ENCODE data around the gene TIMM17B.

The TIMM17B gene

GRCh38 chrX:48911412-48912182 is 14.0 kb upstream of the TIMM17B start, which contains the start of gene SLC35A2:
Gene SLC35A2, minus strand, starts transcription at chrX:48911646. Its CDS starts 10 bp downstream, at chrX:48911636.
- Mint-ChIP-seq H3K9me3 (no peaks in the 10 kb centered on the region), H3K4me3 (peak within 1 kb of the TSS; percentile 92), H3K27ac (peak within 1 kb of the TSS; percentile 89), H3K4me1 (ENCODE audit: low read depth) (peaks cover 36% of the 10 kb centered on the region), H3K36me3 (ENCODE audit: low read depth) (peaks cover 47% of the 10 kb centered on the region), H3K27me3 (ENCODE audit: low read depth) (no peaks in the 10 kb centered on the region)
- DNase-seq (ENCODE audit: low spot score): peak; percentile 84

- Mint-ChIP-seq H3K27ac (peak overlapping the region; percentile 89), H3K27me3 (ENCODE audit: low read depth) (no peaks in the 10 kb centered on the region), H3K4me1 (ENCODE audit: low read depth) (peaks cover 36% of the 10 kb centered on the region), H3K9me3 (no peaks in the 10 kb centered on the region), H3K36me3 (ENCODE audit: low read depth) (peaks cover 42% of the 10 kb centered on the region), H3K4me3 (peak overlapping the region; percentile 92)
- no peak for DNase-seq (ENCODE audit: low spot score)
Measured at GRCh38 chrX:48910926-48911411, 13.4 kb upstream of the TIMM17B start.

- Mint-ChIP-seq H3K4me1 (ENCODE audit: low read depth) (peaks cover 31% of the 10 kb centered on the region), H3K27me3 (ENCODE audit: low read depth) (no peaks in the 10 kb centered on the region), H3K27ac (no peak overlapping the region), H3K9me3 (no peaks in the 10 kb centered on the region), H3K4me3 (no peak overlapping the region), H3K36me3 (ENCODE audit: low read depth) (peaks cover 30% of the 10 kb centered on the region)
- no peak for DNase-seq (ENCODE audit: low spot score)
Measured at GRCh38 chrX:48909703-48910294, 12.2 kb upstream of the TIMM17B start.

GRCh38 chrX:48908600-48908999 is 11.0 kb upstream of the TIMM17B start:
- H3K27ac Mint-ChIP-seq: no peak overlapping the region
- DNase-seq (ENCODE audit: low spot score): no peak
- H3K27me3 Mint-ChIP-seq (ENCODE audit: low read depth): no peaks in the 10 kb centered on the region
- H3K9me3 Mint-ChIP-seq: no peaks in the 10 kb centered on the region
- peaks cover 23% of the 10 kb centered on the region for H3K36me3 Mint-ChIP-seq (ENCODE audit: low read depth)
- no peak overlapping the region for H3K4me3 Mint-ChIP-seq
- H3K4me1 Mint-ChIP-seq (ENCODE audit: low read depth): peaks cover 21% of the 10 kb centered on the region

- Mint-ChIP-seq H3K9me3 (no peaks in the 10 kb centered on the region), H3K4me3 (no peak overlapping the region), H3K27ac (no peak overlapping the region), H3K27me3 (ENCODE audit: low read depth) (no peaks in the 10 kb centered on the region), H3K36me3 (ENCODE audit: low read depth) (peaks cover 17% of the 10 kb centered on the region), H3K4me1 (ENCODE audit: low read depth) (peaks cover under 1% of the 10 kb centered on the region)
- no peak for DNase-seq (ENCODE audit: low spot score)
Measured at GRCh38 chrX:48905090-48905790, 7.7 kb upstream of the TIMM17B start.

GRCh38 chrX:48904626-48905025 is 7.1 kb upstream of the TIMM17B start:
- Mint-ChIP-seq H3K4me3 (no peak overlapping the region), H3K4me1 (ENCODE audit: low read depth) (no peaks in the 10 kb centered on the region), H3K36me3 (ENCODE audit: low read depth) (peaks cover 17% of the 10 kb centered on the region), H3K27me3 (ENCODE audit: low read depth) (no peaks in the 10 kb centered on the region), H3K9me3 (no peaks in the 10 kb centered on the region), H3K27ac (no peak overlapping the region)
- DNase-seq (ENCODE audit: low spot score): no peak

- Mint-ChIP-seq H3K36me3 (ENCODE audit: low read depth) (peaks cover 17% of the 10 kb centered on the region), H3K4me1 (ENCODE audit: low read depth) (no peaks in the 10 kb centered on the region), H3K27me3 (ENCODE audit: low read depth) (no peaks in the 10 kb centered on the region), H3K27ac (no peak overlapping the region), H3K9me3 (no peaks in the 10 kb centered on the region), H3K4me3 (no peak overlapping the region)
- no peak for DNase-seq (ENCODE audit: low spot score)
Measured at GRCh38 chrX:48904180-48904579, 6.6 kb upstream of the TIMM17B start.

- Mint-ChIP-seq H3K4me1 (ENCODE audit: low read depth) (no peaks in the 10 kb centered on the region), H3K36me3 (ENCODE audit: low read depth) (peaks cover 13% of the 10 kb centered on the region), H3K27ac (no peak overlapping the region), H3K9me3 (no peaks in the 10 kb centered on the region), H3K27me3 (ENCODE audit: low read depth) (no peaks in the 10 kb centered on the region), H3K4me3 (no peak overlapping the region)
- no peak for DNase-seq (ENCODE audit: low spot score)
Measured at GRCh38 chrX:48903290-48903689, 5.7 kb upstream of the TIMM17B start.

GRCh38 chrX:48902776-48903175 is 5.2 kb upstream of the TIMM17B start:
- peaks cover 15% of the 10 kb centered on the region for H3K36me3 Mint-ChIP-seq (ENCODE audit: low read depth)
- H3K27ac Mint-ChIP-seq: no peak overlapping the region
- no peaks in the 10 kb centered on the region for H3K9me3 Mint-ChIP-seq
- H3K4me3 Mint-ChIP-seq: no peak overlapping the region
- DNase-seq (ENCODE audit: low spot score): no peak
- H3K4me1 Mint-ChIP-seq (ENCODE audit: low read depth): no peaks in the 10 kb centered on the region
- H3K27me3 Mint-ChIP-seq (ENCODE audit: low read depth): no peaks in the 10 kb centered on the region

- no peak overlapping the region for H3K27ac Mint-ChIP-seq
Measured at GRCh38 chrX:48902135-48902534, 4.6 kb upstream of the TIMM17B start.

GRCh38 chrX:48901069-48901468 is 3.5 kb upstream of the TIMM17B start:
- Mint-ChIP-seq H3K36me3 (ENCODE audit: low read depth) (peaks cover 15% of the 10 kb centered on the region), H3K4me3 (no peak overlapping the region), H3K27ac (no peak overlapping the region), H3K4me1 (ENCODE audit: low read depth) (peaks cover 7% of the 10 kb centered on the region), H3K27me3 (ENCODE audit: low read depth) (no peaks in the 10 kb centered on the region), H3K9me3 (no peaks in the 10 kb centered on the region)
- no peak for DNase-seq (ENCODE audit: low spot score)

More at GRCh38 chrX:48902135-48902534, 4.6 kb upstream of the TIMM17B start:
- H3K4me1 Mint-ChIP-seq (ENCODE audit: low read depth): no peaks in the 10 kb centered on the region
- no peaks in the 10 kb centered on the region for H3K9me3 Mint-ChIP-seq
- DNase-seq (ENCODE audit: low spot score): no peak
- H3K4me3 Mint-ChIP-seq: no peak overlapping the region
- peaks cover 15% of the 10 kb centered on the region for H3K36me3 Mint-ChIP-seq (ENCODE audit: low read depth)
- no peaks in the 10 kb centered on the region for H3K27me3 Mint-ChIP-seq (ENCODE audit: low read depth)

GRCh38 chrX:48899078-48899410 is 1.5 kb upstream of the TIMM17B start:
- no peak overlapping the region for H3K4me3 Mint-ChIP-seq
- DNase-seq (ENCODE audit: low spot score): no peak

GRCh38 chrX:48897157-48897624 is 377 bp downstream of the TIMM17B start:
- Mint-ChIP-seq H3K9me3 (no peaks in the 10 kb centered on the region), H3K27me3 (ENCODE audit: low read depth) (no peaks in the 10 kb centered on the region)

More at GRCh38 chrX:48899078-48899410, 1.5 kb upstream of the TIMM17B start:
- no peak overlapping the region for H3K27ac Mint-ChIP-seq
- no peaks in the 10 kb centered on the region for H3K9me3 Mint-ChIP-seq
- peaks cover 15% of the 10 kb centered on the region for H3K36me3 Mint-ChIP-seq (ENCODE audit: low read depth)
- H3K27me3 Mint-ChIP-seq (ENCODE audit: low read depth): no peaks in the 10 kb centered on the region
- H3K4me1 Mint-ChIP-seq (ENCODE audit: low read depth): peaks cover 10% of the 10 kb centered on the region

GRCh38 chrX:48896611-48897011 is 957 bp downstream of the TIMM17B start:
- Mint-ChIP-seq H3K9me3 (no peaks in the 10 kb centered on the region), H3K4me1 (ENCODE audit: low read depth) (peaks cover 14% of the 10 kb centered on the region), H3K27ac (peak overlapping the region; percentile 98), H3K4me3 (peak overlapping the region; percentile 88), H3K36me3 (ENCODE audit: low read depth) (peaks cover 11% of the 10 kb centered on the region), H3K27me3 (ENCODE audit: low read depth) (no peaks in the 10 kb centered on the region)
- no peak for DNase-seq (ENCODE audit: low spot score)

More at GRCh38 chrX:48897157-48897624, 377 bp downstream of the TIMM17B start:
- Mint-ChIP-seq H3K4me1 (ENCODE audit: low read depth) (peaks cover 10% of the 10 kb centered on the region), H3K36me3 (ENCODE audit: low read depth) (peaks cover 15% of the 10 kb centered on the region), H3K4me3 (peak overlapping the region; percentile 88), H3K27ac (peak overlapping the region; percentile 98)
- peak; percentile 45 for DNase-seq (ENCODE audit: low spot score)
